Lower leg skin (tissue), 3 donors: ENCODE data around the gene ADGRG7.

ENCODE experiments used
- POLR2A ChIP-seq, 2 donors: fragments of 450-650 bp; IDR thresholded peaks; one replicate each; pipeline ENCODE4 v1.6.1; 2016 to 2017; ENCODE audit warnings: antibody characterized with exemption in 2 of 2, mild to moderate bottlenecking in 1 of 2, moderate library complexity in 1 of 2
- TF ChIP-seq, protein P1 (sequence below), 3 donors: fragments of 450-650 bp; IDR thresholded peaks; one replicate each; pipeline ENCODE4 v1.5.1; 2016; ENCODE audit warnings: antibody characterized with exemption in 3 of 3, mild to moderate bottlenecking in 3 of 3, moderate library complexity in 2 of 3

DNA sequence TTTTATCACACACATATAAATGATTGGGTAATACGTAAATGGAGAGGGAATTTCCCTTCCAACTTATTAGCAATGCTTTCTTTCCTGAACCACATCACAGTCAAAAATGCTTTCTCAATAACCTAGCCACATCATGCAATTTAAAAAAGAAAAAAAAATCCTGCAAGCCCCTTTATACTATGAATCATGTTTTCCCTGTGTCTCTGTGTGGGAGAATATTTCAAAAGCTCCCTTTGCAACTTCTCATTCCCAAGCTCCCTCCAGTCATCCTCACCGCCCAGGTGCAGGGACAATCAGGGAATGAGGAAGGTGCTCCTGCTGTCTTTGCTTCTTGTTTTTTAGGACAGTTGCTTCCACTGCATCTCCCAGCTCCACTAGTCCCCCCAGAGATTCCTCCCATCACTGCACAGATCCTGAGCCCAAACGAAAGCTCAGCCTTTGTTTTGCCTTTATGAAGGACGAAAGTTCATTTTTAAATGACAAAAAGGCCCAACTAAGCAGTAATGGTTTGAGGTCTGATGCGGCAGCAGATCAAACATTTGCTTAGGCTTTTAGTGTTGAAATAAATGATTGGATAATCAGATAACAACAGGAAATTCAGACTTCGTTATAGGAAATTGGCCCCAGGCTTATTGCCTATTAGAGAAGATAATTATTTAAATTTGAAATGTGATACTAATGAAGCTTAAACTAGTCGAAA lies 47.8 kb upstream of the ADGRG7 start:
- TF ChIP-seq, protein P1, sequence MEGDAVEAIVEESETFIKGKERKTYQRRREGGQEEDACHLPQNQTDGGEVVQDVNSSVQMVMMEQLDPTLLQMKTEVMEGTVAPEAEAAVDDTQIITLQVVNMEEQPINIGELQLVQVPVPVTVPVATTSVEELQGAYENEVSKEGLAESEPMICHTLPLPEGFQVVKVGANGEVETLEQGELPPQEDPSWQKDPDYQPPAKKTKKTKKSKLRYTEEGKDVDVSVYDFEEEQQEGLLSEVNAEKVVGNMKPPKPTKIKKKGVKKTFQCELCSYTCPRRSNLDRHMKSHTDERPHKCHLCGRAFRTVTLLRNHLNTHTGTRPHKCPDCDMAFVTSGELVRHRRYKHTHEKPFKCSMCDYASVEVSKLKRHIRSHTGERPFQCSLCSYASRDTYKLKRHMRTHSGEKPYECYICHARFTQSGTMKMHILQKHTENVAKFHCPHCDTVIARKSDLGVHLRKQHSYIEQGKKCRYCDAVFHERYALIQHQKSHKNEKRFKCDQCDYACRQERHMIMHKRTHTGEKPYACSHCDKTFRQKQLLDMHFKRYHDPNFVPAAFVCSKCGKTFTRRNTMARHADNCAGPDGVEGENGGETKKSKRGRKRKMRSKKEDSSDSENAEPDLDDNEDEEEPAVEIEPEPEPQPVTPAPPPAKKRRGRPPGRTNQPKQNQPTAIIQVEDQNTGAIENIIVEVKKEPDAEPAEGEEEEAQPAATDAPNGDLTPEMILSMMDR (IDR thresholded peaks at IDR 0.05) = no peak
- TF ChIP-seq POLR2A (IDR thresholded peaks at IDR 0.05) = no peak
